Neural cell (in vitro differentiated cells): ENCODE data around the gene ACER2. TPM values are rescaled to one million over a fixed set of nuclear protein-coding genes. Genes with fewer than 3 reads are reported as not detected.

Experiments used
- H2AFZ ChIP-seq: fragments of 200-600, 300-800 bp; sonication (generic), shearing (Covaris generic); 2 replicates; pipeline ENCODE4 v1.6.0; 2014; ENCODE audit warnings: low read depth, mild to moderate bottlenecking, antibody characterized with exemption, low read length, moderate library complexity
- H3F3A ChIP-seq: fragments of 200-600 bp; shearing (Covaris generic); 2 replicates; pipeline ENCODE4 v1.6.1; 2016; ENCODE audit warnings: mild to moderate bottlenecking, moderate library complexity, mixed read lengths, antibody characterized with exemption, low read length; ENCODE audit not compliant: insufficient read depth, poor library complexity, severe bottlenecking
- H3K27ac ChIP-seq: fragments of 200-600, 300-800 bp; sonication (generic), shearing (Covaris generic); 2 replicates; pipeline ENCODE4 v1.5.1; 2014; ENCODE audit warnings: mild to moderate bottlenecking, low read length, moderate library complexity
- H3K27me3 ChIP-seq: fragments of 300-800, 200-600 bp; sonication (generic), shearing (Covaris generic); 2 replicates; pipeline ENCODE4 v1.6.0; 2014; ENCODE audit warnings: mild to moderate bottlenecking, low read depth, low read length, moderate library complexity; ENCODE audit not compliant: insufficient read depth
- H3K36me3 ChIP-seq: fragments of 300-800, 200-600 bp; sonication (generic), shearing (Covaris generic); 2 replicates; pipeline ENCODE4 v1.5.1; 2014; ENCODE audit warnings: mild to moderate bottlenecking, antibody characterized with exemption, low read length, moderate library complexity; ENCODE audit not compliant: insufficient read depth
- H3K4me2 ChIP-seq: fragments of 300-800, 200-600 bp; sonication (generic), shearing (Covaris generic); 2 replicates; pipeline ENCODE4 v1.6.0; 2014; ENCODE audit warnings: mild to moderate bottlenecking, low read length
- H3K4me3 ChIP-seq: fragments of 300-800, 200-600 bp; sonication (generic), shearing (Covaris generic); 2 replicates; pipeline ENCODE4 v1.5.1; 2014; ENCODE audit warnings: mild to moderate bottlenecking, low read length, moderate library complexity
- H3K79me2 ChIP-seq: fragments of 200-600 bp; shearing (Covaris generic); replicated peaks from 2 replicates; pipeline ENCODE4 v1.6.0; 2014; ENCODE audit warnings: mild to moderate bottlenecking, low read length, moderate library complexity; ENCODE audit not compliant: insufficient read depth
- H3K9ac ChIP-seq: fragments of 300-800, 200-600 bp; sonication (generic), shearing (Covaris generic); 2 replicates; pipeline ENCODE4 v1.6.1; 2016; ENCODE audit warnings: mild to moderate bottlenecking, low read length, mixed read lengths
- H3K9me2 ChIP-seq: fragments of 200-600 bp; shearing (Covaris generic); 2 replicates; pipeline ENCODE4 v1.6.1; 2016; ENCODE audit warnings: mild to moderate bottlenecking, low read length, mixed read lengths; ENCODE audit not compliant: insufficient read depth
- H3K9me3 ChIP-seq: fragments of 200-600, 300-800 bp; sonication (generic), shearing (Covaris generic); 2 replicates; pipeline ENCODE4 v1.6.1; 2016; ENCODE audit warnings: mild to moderate bottlenecking, mixed run types, low read length, moderate library complexity, mixed read lengths
- H4K20me1 ChIP-seq: fragments of 200-600 bp; shearing (Covaris generic); 2 replicates; pipeline ENCODE4 v1.6.1; 2016; ENCODE audit warnings: mild to moderate bottlenecking, mixed run types; ENCODE audit not compliant: insufficient read depth
- CTCF ChIP-seq: fragments of 450-650 bp; IDR thresholded peaks from 2 replicates; pipeline ENCODE4 v1.5.1; 2014; ENCODE audit warnings: antibody characterized with exemption, mild to moderate bottlenecking, moderate library complexity; ENCODE audit not compliant: poor library complexity, severe bottlenecking
- EP300 ChIP-seq: fragments of 450-650 bp; conservative IDR thresholded peaks from 2 replicates; pipeline ENCODE4 v1.6.1; 2014; ENCODE audit warnings: antibody characterized with exemption, mild to moderate bottlenecking, moderate library complexity; ENCODE audit not compliant: poor library complexity, severe bottlenecking
- EZH2 ChIP-seq: fragments of 200-600, 300-800 bp; shearing (Covaris generic), sonication (generic); IDR thresholded peaks from 2 replicates; pipeline ENCODE4 v1.6.1; 2014; ENCODE audit warnings: antibody characterized with exemption, low read length, borderline replicate concordance, mild to moderate bottlenecking; ENCODE audit not compliant: insufficient read depth, poor library complexity, severe bottlenecking
- MXI1 ChIP-seq: fragments of 450-650 bp; conservative IDR thresholded peaks from 2 replicates; pipeline ENCODE4 v1.6.1; 2014; ENCODE audit warnings: antibody characterized with exemption, mild to moderate bottlenecking; ENCODE audit not compliant: poor library complexity, severe bottlenecking
- POLR2AphosphoS5 ChIP-seq: IDR thresholded peaks from 2 replicates; pipeline ENCODE4 v1.6.1; 2012
- RAD21 ChIP-seq: fragments of 450-650 bp; conservative IDR thresholded peaks from 2 replicates; pipeline ENCODE4 v1.6.1; 2014; ENCODE audit warnings: antibody characterized with exemption, mild to moderate bottlenecking, moderate library complexity
- REST ChIP-seq: IDR thresholded peaks from 2 replicates; pipeline ENCODE4 v1.6.1; 2012; ENCODE audit warnings: borderline replicate concordance
- SMC3 ChIP-seq: fragments of 450-650 bp; conservative IDR thresholded peaks from 2 replicates; pipeline ENCODE4 v1.6.1; 2014; ENCODE audit warnings: antibody characterized with exemption, mild to moderate bottlenecking, moderate library complexity; ENCODE audit not compliant: poor library complexity
- TAF1 ChIP-seq: IDR thresholded peaks from 2 replicates; pipeline ENCODE4 v1.6.1; 2012; ENCODE audit warnings: low read depth
- polyA plus RNA-seq: library from polyadenylated mRNA; depleted of rRNA; stranded (reverse); fragments of >200 nt; gene quantifications from 2 replicates; pipeline ENCODE4 v1.2.3, GENCODE V29; 2014

ACER2 gene
- polyA plus RNA-seq, 1 donor from 2014 or later: 3.0 TPM

GRCh38 chr9:19479874-19480273, 71.1 kb downstream of the ACER2 start (continued):
- TF ChIP-seq CTCF: no peak

GRCh38 chr9:19480345-19480744, 71.5 kb downstream of the ACER2 start:
- no peak overlapping the region for H2AFZ ChIP-seq
- no peaks in the 10 kb centered on the region for H3K27me3 ChIP-seq
- H3K4me3 ChIP-seq: no peak overlapping the region
- no peaks in the 10 kb centered on the region for H4K20me1 ChIP-seq
- H3K4me2 ChIP-seq: no peak overlapping the region
- H3K79me2 ChIP-seq: no peaks in the 10 kb centered on the region
- no peaks in the 10 kb centered on the region for H3K36me3 ChIP-seq
- H3K9ac ChIP-seq: no peak overlapping the region
- H3K27ac ChIP-seq: no peak overlapping the region
- H3F3A ChIP-seq: no peaks in the 10 kb centered on the region
- no peaks in the 10 kb centered on the region for H3K9me2 ChIP-seq
- no peaks in the 10 kb centered on the region for H3K9me3 ChIP-seq
- TF ChIP-seq MXI1: no peak
- TF ChIP-seq TAF1: no peak
- no peak for TF ChIP-seq SMC3

- Histone ChIP-seq H3K4me3 (no peak overlapping the region), H3K27ac (no peak overlapping the region), H3K9me2 (no peaks in the 10 kb centered on the region), H3F3A (no peaks in the 10 kb centered on the region), H3K36me3 (no peaks in the 10 kb centered on the region), H3K4me2 (no peak overlapping the region), H4K20me1 (no peaks in the 10 kb centered on the region), H3K79me2 (no peaks in the 10 kb centered on the region), H3K9me3 (no peaks in the 10 kb centered on the region), H3K27me3 (no peaks in the 10 kb centered on the region), H3K9ac (no peak overlapping the region), H2AFZ (no peak overlapping the region)
- TF ChIP-seq POLR2AphosphoS5: no peak
- TF ChIP-seq EP300: no peak
- TF ChIP-seq REST: no peak
- no peak for TF ChIP-seq SMC3
- no peak for TF ChIP-seq CTCF
- TF ChIP-seq EZH2: no peak
- no peak for TF ChIP-seq MXI1
- no peak for TF ChIP-seq TAF1
- no peak for TF ChIP-seq RAD21
Observed at GRCh38 chr9:19481121-19481870, 72.5 kb downstream of the ACER2 start.
